HG02981 (cell line): ENCODE data around the gene PNRC2.
A peak's percentile ranks its signal among the peaks of the same experiment; 100 is the strongest.

Experiments
- ATAC-seq: cut with Tn5 transposase; IDR thresholded peaks from one replicate; pipeline ENCODE4 v1.9.1; 2021; ENCODE audit warnings: mild to moderate bottlenecking, moderate library complexity; ENCODE audit not compliant: unreplicated experiment

PNRC2 gene, protein sequence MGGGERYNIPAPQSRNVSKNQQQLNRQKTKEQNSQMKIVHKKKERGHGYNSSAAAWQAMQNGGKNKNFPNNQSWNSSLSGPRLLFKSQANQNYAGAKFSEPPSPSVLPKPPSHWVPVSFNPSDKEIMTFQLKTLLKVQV

DNA sequence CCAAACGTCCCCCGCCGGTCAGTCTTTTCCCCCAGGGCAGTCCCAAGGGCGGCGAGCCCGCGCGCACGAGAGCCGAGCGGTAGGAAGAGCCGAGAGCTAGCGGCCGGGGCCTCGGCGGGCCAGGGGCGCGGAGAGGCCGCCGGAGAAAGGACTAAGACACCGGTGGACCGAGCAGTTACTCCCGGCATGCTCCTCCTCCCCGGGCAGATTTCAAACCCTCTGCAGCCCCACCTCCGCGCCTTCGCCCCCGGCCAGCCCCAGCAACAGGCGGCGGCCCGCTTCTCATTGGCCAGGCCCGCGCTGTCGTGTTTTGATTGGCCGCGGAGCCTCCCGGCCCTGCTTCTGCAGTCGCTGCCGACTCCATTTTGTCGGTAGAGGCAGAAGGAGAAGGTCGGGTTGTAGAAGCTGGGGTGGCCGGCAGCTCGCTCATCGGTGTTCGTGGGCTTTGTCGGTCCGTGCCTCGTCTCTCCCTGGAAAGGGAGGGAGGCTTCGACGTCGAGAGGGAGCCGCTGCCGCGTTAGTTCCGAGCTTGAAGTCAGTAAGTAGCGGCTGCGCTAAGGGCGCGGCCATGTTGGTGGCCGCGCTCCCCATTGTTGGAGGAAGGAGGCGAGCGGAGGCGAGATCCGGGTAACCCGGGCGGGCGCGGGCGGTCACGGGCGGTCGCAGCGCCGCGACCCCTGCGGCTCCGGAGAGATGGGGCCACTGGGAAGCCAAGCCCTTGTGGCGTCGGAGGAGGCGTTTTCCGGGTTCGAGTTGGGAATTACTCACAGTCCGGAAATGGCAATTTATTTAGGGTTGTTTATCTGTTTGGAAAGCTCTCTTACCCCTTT, at the start of gene PNRC2:
TSS of gene PNRC2 (plus strand) at position 368 of the 830 bp plus-strand sequence. CDS start 1,630 bp downstream, outside the sequence.
- peak; percentile 81 for ATAC-seq

DNA sequence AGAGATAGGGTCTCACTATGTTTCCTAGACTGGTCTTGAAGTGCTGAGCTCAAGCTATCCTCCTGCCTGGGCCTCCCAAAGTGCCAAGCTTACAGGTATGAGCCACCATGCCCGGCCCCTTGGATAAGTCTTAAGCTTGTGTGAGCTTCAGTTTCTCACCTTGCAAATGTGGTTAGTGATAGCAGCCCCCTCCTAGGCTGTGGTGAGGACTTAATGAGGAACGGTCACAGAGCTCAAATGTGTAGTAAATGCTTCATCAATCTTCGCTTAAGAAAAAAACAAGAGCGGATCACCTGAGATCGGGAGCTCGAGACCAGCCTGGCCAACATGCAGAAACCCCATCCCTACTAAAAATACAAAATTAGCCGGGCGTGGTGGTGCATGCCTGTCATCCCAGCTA, 49.5 kb upstream of the PNRC2 start:
- ATAC-seq = no peak

DNA sequence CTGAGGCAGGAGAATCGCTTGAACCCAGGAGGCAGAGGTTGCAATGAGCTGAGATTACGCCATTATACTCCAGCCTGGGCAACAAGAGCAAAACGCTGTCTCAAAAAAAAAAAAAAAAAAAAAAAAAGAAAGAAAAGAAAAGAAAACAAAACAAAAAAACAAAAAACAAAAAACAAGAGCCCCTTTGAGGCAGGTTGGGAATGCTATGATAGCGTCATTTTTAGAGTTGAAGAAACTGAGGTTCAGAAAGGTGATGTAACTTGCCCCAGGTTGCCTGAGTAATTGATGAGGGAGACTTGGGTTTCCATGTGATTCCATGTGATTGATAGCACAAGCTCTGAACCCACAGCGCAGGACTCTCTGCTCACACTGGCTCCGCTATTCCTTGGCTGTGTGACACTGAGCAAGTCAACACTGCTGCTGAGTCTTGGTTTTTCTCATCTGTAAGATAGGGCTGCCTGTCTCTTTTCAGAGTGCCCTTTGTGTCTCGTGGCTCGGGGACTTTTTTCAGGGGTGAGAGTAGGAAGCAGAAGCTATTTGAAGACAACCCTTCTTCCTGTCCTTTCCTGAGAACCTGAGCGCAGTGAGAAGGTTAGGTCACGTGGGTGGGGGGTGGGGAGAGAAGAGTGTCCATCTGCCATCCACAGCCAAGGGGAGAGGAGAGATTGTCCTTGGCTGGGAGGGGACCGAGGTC, 48.9 kb upstream of the PNRC2 start:
- no peak for ATAC-seq

DNA sequence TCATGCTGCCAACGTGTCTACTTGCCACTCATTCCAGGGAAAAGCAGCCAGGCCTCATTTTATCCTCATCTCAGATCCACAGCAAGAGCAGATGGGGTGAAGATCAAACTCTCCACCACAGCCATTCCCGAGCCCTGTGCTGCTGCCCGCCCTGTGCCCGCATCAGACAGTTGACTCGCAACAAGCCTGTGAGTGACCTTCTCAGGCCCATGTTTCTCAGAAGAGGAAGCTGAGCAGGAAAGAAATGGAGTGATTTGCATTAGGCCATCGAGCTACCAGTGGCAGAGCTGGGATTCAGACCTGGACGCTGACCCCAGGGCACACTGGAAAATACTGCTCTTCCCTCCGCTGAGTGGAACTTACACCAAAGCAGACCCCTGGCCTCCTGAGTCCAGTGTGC, 47.7 kb upstream of the PNRC2 start:
- ATAC-seq = no peak

DNA sequence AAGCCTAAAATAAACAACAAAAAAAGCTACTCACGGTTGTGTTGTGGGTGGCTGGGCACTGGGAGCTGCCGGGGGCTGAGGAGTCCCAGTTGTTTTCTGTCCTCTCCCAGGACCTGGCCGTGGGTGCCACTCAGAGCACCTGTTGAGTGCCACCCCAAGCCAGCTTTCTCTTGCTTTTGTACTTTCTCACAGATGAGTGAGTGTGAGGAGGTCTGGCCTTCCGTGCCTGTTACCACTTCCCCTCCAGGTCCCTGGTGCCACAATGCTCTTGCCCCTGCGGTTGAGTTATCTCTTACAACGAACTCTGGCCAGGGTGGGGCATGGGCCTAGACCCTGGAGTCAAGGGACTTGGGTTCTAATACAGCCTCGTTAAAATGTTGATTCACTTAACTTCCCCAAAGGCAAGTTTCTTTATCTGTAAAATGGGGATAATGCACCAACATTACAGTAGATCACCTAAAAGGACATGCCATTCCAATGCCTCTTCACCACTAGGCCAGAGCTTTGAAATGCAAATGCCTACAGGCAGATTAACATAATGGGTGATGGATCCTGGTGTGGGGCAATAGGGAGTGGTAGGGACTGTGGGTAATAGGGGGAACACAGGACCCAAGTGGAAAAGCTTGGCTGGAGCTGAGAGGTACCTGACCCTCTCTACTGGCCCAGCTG, 46.3 kb upstream of the PNRC2 start, which contains the start of gene CNR2:
TSS of gene CNR2 (minus strand) at position 151 of the 669 bp plus-strand sequence. CDS start 37,745 bp downstream, outside the sequence.
- ATAC-seq = no peak

DNA sequence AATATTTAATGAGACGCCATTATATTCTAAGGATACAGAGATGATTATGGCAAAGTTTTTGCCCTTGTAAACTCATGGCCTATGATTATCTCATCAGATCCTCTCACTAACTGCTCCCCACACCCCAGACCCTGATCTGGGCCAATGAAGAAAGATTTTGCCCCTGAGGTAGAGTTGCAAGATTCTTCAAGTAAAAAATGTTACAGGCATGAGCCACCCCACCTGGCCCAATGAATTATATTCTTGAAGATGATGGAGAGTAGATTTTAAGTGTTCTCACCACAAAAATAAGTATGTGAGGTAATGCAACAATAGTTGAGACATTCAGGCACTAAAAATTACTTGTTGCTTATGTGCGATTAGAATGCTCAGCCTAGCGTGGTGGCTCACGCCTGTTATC, 44.7 kb upstream of the PNRC2 start:
- no peak for ATAC-seq

DNA sequence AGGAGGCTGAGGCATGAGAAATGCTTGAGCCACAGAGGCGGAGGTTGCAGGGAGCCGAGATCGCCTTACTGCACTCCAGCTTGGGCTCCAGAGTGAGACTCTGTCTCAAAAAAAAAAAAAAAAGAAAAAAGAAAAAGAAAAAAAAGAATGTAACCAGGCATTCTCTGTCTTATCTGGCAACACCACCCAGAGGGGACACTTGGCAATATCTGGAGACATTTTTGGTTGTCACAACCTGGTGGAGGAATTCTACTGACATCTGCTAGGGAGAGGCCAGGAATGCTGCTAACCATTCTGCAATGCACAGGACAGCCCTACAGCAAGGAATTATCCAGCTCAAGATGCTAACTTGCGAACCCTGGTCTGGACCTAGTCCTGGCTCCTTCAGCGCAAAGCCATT, 44.2 kb upstream of the PNRC2 start:
- ATAC-seq = no peak

DNA sequence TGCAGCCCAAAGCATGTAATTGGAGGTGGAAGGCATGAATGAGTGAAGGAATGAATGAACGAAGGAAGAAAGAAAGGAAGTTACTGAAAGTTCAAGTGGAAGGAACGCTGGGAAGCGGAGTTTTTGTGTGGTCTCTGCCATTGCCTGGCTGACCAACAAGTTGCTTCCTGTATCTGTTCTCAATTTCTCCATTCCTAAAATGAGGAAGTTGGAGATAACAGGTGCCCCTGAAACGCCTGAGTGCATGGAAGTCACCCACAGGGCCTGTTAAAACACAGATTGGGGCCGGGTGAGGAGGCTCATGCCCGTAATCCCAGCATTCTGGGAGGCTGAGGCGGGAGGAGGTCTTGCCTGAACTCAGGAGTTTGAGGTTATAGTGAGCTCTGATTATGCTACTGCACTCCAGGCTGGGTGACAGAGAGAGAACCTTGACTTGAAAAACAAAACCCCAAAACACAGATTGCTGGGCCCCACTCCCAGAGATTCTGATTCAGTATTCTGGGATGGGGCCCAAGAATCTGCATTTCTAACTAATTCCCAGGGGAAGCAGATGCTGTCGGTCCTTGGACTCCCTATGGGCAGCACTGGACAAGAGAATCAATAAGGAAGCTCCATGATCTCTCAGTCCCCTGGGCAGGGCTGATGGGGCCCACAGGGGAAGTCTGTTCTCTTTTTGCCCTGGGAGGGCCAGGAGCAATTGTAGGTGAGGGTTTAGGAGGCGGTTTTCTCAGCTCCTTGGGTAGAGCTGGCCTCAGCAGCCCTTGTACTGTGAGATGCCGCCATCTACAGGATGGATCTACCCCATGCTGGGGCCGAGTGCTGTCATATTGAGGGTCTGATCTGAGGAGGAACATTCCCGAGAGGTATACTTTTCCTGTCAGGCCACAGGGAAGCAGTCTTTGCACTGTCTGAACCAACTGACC, 43.2 kb upstream of the PNRC2 start:
- ATAC-seq = peak; percentile 71

DNA sequence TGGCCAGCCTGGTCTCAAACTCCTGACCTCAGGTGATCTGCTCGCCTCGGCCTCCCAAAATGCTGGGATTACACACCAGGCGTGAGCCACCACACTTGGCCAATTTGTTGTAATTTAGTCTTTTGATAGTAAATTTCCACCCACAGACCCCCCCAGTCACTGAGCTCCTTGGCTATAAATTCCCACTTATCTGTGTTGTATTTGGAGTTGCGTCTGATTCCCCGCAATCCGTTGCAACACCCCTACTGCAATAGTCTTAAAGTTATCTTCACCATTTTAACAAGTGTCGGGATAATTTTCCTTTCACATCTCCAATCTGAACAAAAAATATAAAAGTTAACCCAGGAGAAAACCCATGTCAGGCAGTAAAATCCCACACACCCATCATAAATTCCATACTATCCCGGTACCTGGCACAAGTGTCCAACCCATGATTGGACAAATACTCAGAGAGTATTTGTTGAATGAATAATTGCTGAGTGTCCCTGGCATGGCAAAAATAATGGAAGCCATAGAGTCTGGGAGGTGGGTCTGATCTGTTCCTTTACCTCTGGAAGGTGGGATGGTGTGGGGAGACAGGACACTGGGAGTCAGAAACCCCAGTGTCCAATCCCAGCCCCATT, 37.2 kb upstream of the PNRC2 start:
- ATAC-seq = no peak

DNA sequence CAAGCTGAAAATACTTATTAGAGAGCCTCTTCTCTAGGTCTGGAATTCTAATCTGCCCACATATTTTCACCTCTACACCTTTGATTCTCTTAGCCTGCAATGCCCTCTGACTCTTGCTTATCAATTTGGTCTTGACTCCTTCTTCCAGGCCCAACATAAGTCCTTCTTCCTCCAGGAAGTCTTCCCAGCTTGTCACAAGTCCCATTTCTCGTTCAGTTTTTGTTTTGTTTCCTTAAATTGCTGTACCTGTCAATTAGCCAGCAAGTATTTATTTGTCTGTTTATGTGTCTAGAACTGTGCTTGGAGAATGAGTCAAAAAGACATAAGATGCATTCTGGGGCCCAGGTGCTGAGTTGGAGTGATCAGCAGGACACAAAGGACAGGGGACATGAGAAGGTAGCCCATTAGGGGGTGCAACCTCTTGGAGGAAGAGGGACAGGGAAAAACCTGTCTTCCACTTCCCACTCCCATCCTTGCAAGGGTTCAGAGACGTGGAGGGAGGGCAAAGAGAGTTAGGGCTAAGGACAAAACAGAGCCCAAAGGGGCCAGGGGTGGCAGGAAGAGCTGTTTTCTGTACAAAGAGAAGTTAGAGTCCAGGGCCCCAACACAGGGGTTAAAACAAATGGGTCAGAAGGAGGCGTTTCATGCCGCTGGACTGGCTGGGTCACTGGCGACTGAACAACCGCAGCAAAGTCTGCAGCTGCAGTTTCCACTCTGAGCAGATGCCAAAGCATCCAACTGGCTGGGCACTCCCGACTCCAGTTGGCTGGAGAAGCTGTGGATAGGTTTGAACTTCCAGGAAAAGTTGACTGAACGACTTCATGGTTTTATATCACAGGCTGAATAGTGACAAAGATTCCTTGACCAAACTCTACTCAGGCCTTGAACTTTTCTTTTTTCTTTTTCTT, 35.8 kb upstream of the PNRC2 start:
- ATAC-seq = no peak

DNA sequence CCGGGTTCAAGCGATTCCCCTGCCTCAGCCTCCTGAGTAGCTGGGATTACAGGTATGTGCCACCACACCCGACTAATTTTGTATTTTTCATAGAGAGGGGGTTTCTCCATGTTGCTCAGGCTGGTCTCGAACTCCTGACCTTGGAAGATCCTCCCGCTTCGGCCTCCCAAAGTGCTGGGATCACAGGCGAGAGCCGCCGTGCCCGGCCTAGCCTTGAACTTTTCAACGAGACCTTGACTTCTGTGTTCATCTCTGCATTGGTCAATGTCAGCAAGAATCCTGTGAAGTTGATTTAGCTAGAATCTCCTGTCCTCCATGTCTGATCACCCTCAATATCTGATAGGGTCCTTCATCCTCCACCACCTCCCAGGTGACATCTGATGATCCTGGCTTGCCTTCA, 35.0 kb upstream of the PNRC2 start:
- no peak for ATAC-seq

DNA sequence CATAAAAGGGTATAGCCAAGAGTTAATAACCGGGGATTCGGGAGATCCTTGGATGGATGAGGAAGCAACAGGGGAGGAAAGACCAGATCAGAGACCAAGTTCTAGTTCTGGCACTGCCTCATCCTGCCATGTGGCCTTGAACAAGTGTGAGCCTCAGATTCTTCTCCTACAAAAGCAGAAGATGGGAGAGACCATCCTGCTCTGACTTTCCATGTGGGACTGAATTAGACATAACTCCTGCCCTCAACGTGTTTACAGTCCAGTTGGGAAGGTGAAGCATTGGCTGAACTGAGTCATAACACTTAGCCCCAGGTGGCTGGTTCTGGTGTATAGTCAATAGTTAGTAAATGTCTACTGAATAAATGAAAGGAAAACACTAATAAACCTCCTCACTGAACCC, 34.3 kb upstream of the PNRC2 start:
- ATAC-seq = no peak

DNA sequence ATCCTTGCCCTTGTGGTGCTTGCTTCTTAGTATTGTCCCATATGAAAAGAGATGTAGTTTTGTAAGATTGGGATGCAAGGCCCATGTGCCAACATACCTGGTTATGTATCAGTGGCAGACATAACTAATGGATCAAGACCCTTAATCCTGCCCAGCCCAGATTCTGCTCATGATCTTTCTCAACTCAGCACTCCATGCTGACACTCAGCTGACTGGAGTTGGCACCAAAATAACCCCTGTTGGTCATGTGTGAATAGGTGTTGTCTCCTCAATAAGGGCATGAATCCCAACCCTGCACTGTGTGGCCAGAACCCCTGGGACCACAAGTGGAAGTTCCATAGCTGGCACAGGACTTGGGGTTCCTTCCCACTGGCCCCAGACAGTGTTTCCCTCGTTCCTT, 32.5 kb upstream of the PNRC2 start:
- ATAC-seq = no peak

DNA sequence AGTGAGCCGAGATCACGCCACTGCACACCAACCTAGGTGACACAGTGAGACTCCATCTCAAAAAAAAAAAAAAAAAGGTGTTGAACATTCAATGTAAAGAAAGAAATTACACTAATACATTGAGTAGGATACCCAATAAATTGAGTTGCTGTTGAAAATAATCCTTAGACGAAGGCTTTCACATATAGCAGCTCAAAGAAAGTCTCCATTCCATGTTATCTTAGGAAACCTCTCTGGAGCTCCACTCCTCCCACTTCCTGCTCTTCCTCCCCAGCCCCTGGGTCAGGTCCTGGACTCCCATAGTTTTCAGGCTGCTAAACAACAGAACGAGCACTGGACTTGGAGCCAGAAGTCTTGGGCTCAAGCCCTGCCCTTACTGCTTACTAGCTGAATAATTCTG, 30.8 kb upstream of the PNRC2 start:
- ATAC-seq = no peak

DNA sequence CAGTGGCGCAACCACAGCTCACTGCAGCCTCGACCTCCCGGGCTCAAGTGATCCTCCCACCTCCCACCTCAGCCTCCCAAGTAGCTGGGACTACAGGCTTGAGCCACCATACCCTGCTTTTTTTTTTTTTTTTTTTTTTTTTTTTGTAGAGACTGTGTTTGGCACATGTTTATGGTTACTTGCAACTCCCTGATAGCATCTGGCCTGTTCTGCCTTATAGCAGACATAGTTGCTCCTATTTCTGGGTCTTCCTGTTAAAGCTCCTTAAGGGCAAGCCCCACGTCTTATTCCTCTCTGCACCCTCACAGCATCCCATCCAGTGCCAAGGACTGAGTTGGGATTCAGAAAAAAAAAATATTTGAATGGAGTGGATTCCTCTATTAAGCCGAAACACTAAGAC, 29.4 kb upstream of the PNRC2 start:
- ATAC-seq = no peak

DNA sequence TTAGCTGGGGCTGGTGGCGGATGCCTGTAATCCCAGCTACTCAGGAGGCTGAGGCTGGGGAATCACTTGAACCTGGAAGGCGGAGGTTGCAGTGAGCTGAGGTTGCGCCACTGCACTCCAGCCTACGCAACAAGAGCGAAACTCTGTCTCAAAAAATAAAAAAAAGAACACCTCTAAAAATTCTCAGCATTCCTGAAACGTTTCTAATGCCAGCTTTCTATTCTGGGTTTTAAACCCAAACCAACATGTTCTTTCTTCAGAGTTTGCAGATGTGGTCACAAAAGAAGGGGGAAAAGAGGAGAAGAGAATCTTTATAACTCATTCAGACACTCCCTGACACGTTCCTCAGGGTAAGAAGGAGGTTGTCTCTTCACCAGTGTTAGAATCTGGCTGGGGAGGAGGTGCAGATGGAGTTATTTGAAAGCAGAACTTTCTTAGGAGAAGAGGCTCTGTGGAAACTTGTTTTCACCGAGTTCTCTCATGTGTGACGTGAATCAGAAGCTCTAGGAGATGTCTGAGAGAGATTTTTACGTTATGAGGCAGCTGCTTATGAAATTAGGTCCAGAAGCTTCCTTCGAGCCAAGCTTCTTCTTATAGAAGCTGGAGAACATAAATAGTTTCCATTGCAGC, 28.7 kb upstream of the PNRC2 start:
- ATAC-seq = no peak

DNA sequence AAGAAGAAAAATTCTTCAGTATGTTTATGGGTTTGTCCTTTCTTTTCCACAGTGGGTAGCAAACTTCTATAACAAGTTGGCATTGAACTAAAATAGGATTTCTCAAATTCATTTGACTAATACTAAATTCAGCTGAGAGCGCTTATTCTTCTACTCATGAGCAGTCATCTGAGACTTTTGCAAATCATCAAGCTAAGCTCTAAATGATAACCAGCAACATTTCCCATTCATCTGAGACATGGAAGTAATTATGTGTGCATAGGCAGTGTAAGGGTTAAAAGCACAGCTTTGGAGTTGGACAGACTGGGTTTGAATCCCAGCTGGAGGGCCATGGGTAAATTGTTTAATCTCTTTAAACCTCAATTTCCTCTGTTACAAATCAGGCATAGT, 28.1 kb upstream of the PNRC2 start:
- ATAC-seq = no peak

DNA sequence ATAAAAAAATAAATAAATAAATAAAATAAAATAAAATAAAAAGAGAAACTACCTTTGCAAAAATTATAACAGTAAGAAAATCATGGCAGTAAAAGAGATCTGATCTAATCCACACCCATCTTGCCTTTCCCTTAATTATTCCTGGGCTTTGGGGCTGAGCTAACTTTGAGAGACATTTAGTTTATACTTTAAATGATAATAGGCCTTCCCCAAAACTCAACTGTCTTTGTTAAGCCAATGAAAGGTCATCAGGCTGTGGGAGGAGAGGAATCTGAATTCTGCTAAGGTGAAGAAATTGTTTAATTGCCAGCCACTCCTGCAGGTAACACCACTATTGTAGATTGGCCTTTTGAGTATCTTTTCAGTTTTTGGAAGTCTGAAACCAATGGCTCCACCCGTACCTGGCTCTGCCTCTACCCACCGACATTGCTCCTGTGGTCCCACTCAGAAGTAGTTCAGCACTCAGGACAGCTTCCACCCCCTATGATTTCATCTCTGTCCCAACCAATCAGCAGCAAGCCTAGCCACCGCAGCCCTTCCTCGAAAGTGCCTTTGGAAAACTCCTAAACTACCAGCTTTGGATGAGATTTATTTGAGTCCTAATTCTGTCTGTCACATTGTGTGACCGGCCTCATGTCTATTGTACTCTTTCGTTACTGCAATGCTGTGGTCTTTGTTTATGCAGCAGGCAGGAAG, 23.0 kb upstream of the PNRC2 start:
- no peak for ATAC-seq
